Fibroblast of skin of abdomen (primary cell): ENCODE data around the gene BCL11B.

Experiments used
- DNase-seq: peaks from one replicate; pipeline ENCODE4 v3.0.0-alpha.2; 2013

Gene BCL11B

DNA sequence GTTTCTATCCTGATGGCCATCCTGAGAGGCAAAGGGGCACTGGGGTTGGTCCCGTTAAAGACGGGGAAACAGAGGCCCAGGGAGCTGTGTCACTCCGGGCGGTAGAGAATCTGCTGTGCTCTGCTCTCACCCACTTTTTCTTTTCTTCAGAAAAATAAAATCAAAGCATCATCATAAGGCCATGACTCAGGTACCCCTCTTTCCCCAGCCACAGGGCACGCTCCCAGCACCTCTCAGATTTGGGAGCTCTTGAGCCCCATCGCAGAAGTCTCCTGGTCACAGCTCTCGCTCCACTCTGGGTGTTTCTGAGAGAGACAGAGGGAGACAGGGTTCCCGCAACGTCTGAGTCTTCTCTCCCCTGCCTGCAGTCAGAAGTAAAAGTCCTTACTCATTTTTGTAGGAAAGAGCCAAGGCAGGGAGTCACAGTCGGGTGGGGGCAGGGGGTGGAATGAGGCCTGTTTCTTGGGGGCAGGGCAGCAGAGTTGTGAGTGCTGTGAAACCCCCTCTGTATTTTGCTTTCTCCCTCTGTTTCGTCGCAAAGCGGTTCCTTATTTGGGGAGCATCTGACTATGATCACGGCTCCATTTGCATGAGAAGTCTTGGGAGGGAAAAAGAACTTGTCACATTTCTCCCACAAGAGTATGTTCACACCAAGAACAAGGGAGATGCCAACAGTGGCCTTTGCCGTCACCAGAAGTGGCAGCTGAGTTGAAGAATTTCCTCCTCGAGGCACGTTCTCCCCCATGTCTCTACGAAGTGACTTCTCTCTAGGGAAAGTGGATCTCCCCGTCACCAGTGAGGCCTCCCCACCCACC, 139.0 kb downstream of the BCL11B start:
- peak; percentile 45 for DNase-seq

DNA sequence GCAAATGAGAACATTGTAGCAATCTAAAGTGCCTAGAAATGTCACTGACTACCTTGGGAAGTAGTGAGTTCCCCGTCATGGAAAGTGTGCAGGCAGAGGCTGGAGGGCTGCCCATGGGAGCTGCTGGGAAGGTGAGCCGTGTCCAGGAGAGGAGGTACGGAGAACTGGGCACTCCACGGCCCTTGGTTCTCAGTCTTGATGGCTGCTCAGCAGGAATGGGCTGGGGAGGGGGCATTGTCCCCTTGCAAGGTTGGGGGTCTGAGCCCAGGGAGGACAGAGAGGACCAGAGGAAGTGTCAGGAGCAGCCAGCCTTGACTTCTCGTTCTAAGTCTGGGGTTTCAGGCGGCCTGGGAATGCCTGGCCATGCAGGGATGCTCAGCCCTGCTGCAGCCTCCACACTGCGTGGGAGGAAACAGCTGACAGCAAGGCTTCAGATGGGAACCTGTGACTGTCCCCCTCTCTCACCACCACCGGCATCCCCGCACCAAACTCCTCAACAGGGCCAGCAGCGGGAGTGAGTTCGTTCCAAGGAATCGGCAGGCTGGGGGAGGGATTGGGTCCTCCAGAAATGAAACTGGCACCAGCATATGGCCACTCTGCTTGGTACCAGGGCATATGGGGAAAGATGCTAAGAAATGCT, 140.2 kb downstream of the BCL11B start:
- no peak for DNase-seq

DNA sequence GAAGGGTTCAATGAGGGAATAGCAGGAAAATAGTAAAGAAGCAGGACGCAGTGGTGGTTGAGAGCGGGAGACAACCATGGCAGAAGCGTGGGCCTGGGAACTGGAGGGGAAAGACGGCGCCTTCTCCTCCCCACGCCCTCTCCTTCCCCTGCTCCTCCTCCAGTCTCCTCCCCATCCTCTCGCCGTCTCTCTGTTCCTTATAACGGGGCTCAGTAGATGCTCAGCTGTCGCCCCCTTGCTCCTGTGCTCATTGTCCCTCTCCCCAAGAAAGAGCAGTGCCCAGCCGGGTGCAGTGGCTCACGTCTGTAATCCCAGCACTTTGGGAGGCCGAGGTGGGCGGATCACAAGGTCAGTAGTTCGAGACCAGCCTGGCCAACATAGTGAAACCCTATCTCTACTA, 142.0 kb downstream of the BCL11B start:
- no peak for DNase-seq

DNA sequence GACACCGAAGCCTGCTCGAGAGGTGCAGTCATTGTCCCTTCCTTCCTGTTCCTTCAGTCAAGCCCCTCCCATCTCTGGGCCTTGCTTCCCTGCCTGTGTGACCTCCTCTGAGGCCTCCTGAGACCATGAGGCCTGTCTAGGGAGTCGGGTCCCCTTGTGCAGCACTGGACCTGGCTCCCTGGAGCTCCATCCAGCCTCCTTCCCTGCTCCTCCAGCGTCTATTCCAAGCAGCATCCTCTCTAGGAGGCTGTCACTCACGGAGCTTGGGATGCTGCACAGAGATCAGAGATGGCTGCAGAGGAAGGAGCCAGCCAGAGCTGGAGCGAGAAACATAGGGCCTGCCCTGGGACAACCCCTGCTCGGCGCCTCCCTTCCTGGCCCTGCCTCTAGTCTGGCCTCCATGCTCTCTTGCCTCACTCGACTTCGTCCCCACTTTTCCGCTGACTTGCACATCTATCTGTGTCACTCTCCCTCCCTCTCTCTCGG, 142.7 kb downstream of the BCL11B start:
- no peak for DNase-seq

DNA sequence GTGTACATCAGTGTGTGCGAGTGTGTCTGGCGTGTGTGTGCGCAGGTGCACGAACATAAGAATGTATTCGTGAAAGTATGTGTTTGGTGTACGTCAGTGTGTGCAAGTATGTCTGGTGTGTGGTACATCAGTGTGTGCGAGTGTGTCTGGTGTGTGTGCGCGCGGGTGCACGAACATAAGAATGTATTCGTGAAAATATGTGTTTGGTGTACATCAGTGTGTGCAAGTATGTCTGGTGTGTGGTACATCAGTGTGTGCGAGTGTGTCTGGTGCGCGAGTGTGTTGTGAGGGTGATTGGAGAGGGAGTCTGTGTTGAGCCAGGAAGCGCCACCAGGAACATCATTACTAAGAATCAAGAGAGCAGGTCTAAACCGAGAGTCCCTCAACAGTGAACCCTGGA, 143.8 kb downstream of the BCL11B start:
- DNase-seq, result no peak

GRCh38 chr14:99127651-99128167, 144.3 kb downstream of the BCL11B start:
- DNase-seq, result peak; percentile 82

GRCh38 chr14:99125616-99126431, 146.2 kb downstream of the BCL11B start:
- DNase-seq, result no peak

- DNase-seq, result no peak
These were observed 146.9 kb downstream of the BCL11B start for GRCh38 chr14:99125113-99125512.

- DNase-seq, result no peak
These were observed 147.4 kb downstream of the BCL11B start for GRCh38 chr14:99124482-99125105.

DNA sequence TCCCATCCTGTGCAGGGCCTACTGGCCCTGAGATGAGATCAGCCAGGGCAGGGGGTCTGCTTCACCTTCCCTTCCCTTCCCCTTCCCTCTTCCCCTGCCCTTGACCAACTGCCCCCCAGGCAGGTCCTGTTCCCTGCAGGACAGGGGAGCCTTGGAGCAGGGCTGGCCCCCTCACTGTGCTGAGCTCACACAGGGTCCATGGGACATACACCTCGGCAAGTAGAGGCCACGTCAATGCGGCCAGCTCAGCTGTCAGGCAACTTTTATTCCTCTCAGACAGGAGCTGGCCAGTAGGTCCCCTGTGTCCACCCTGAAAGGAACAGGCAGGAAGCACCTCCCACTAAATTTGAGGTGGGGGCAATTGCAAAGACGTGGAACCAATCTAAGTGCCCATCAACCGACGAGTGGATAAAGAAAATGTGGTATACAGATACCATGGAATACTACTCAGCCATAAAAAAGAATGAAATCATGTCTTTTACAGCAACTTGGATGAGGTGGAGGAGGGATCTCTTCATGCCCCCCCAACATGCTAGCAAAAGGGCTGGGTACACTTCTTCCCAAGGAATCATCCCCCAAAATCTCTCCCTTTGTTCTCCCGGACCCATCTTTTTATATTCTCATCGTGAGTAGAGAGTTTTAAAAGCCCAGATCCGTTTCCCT, 148.7 kb downstream of the BCL11B start:
- DNase-seq, result no peak

GRCh38 chr14:99122521-99123125, 149.4 kb downstream of the BCL11B start:
- no peak for DNase-seq

DNA sequence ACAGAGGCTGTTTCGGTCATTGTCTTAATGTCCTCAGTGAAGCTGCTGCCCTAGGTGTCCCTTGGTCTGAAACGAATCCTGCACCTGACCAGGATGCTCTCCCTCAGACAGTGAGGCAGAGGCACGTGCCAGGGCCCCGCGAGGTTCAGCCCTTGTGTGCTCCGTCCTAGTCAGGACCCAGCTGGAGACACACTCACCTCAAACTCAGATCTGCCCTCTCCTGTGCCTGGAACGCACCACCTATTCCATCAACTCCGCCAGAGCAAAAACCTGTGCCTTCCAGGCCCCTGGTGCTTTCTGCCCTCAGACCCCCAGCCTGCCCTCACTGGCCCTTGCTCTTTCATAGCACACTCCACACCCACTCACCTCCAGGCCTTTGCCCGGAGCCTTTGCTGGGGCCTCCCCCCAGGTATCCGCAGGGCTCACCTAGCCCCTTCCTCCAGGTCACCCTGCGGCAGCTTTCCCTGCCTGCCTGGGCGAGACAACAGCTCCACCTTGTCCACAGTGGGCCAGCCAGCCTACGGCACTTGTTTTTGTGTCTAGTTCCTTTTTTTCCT, 150.6 kb downstream of the BCL11B start:
- no peak for DNase-seq

- DNase-seq, result no peak
These were observed 151.3 kb downstream of the BCL11B start for GRCh38 chr14:99120526-99121318.

DNA sequence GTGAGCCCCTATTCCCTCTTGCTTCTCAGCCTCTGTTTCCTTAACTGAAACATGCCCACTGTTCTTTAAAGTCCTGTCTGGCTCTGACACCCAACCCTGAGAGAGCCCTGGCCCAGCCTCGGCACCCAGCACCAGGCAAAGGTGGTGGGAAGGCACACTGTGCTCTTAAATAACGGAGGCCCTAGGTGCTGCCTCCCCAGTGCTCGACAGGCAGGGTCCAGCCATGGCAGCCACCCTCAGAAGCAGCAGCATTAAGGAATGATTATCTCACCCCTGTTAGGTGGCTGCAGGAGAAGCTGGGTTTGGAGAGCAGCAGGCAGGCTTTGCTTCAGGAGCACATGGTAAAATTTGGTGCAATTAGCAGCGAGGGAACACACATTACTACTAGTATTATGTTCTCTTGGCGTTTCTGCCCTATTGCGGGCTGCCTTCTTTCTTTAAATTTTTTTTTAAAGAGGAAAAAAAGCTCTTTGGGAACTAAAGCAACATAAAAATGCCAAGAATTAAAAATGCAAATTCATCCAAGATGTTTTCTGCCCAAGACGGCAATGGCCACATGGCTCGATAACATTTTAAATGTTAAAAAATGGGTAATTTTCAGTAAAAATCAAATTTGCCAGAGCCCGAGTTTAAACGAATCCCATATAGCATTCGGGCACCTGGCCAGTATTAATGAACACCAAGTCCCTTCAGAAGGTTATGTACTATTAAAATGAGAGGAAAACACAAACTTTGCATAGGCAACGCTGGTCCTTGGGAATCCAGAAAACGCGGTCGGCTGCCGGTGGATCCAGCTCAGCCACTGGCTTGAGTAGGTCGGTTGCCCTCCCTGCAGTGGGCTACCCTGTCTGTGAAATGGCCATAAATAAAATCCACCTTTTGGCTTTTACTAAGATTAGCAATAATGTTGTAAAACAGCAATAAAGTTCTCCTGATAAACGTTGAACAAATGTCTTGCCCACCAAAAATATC, 152.2 kb downstream of the BCL11B start:
- no peak for DNase-seq
